Fibroblast of lung (primary cell): Measurements from ENCODE around the gene ADIPOR1. TPM values are rescaled to one million over a fixed set of nuclear protein-coding genes. Genes with fewer than 3 reads are reported as not detected.

Source experiments
- DNase-seq, 2 donors: peaks; one replicate each; pipeline versions ENCODE4 v3.0.0 to v3.0.0-alpha.2; 2010; ENCODE audit warnings: low read depth in 2 of 2
- H2AFZ ChIP-seq: 2 replicates; pipeline ENCODE4 v1.5.1; 2012; ENCODE audit warnings: low read length, control low read depth, inconsistent platforms
- H3K27ac ChIP-seq: 2 replicates; pipeline ENCODE4 v1.5.1; 2011; ENCODE audit warnings: low read length, control low read depth; ENCODE audit not compliant: insufficient read depth
- H3K27me3 ChIP-seq: 2 replicates; pipeline ENCODE4 v1.5.1; 2011; ENCODE audit warnings: mild to moderate bottlenecking, low read length; ENCODE audit not compliant: control insufficient read depth, insufficient read depth
- H3K36me3 ChIP-seq: 2 replicates; pipeline ENCODE4 v1.5.1; 2011; ENCODE audit warnings: low read length; ENCODE audit not compliant: control insufficient read depth, insufficient read depth
- H3K4me1 ChIP-seq: 2 replicates; pipeline ENCODE4 v1.5.1; 2011; ENCODE audit warnings: low read length; ENCODE audit not compliant: control insufficient read depth, insufficient read depth; ENCODE audit errors: extremely low read depth
- H3K4me2 ChIP-seq: 2 replicates; pipeline ENCODE4 v1.5.1; 2011; ENCODE audit warnings: low read length, control low read depth; ENCODE audit not compliant: insufficient read depth; ENCODE audit errors: extremely low read depth
- H3K4me3 ChIP-seq, 4 experiments: fragments of 200-600 bp in 1 of 4; sonication (generic) in 1 of 4; replicated peaks in 1 of 4; 2 replicates each; pipeline ENCODE4 v1.5.1; 2011 to 2016; ENCODE audit warnings: low read length in 4 of 4, low read depth in 3 of 4, mild to moderate bottlenecking in 3 of 4, control low read depth in 2 of 4, inconsistent platforms in 1 of 4, mixed read lengths in 1 of 4; ENCODE audit not compliant: insufficient read depth in 1 of 4; ENCODE audit errors: control extremely low read depth in 1 of 4
- H3K79me2 ChIP-seq: 2 replicates; pipeline ENCODE4 v1.5.1; 2012; ENCODE audit warnings: mild to moderate bottlenecking, low read length, inconsistent platforms; ENCODE audit not compliant: control insufficient read depth, insufficient read depth
- H3K9ac ChIP-seq: 2 replicates; pipeline ENCODE4 v1.5.1; 2011; ENCODE audit warnings: mild to moderate bottlenecking, low read length, control low read depth; ENCODE audit not compliant: insufficient read depth
- H3K9me3 ChIP-seq: 2 replicates; pipeline ENCODE4 v1.5.1; 2012; ENCODE audit warnings: low read depth, low read length; ENCODE audit not compliant: control insufficient read depth, insufficient read depth
- H4K20me1 ChIP-seq: 2 replicates; pipeline ENCODE4 v1.5.1; 2011; ENCODE audit warnings: low read length; ENCODE audit not compliant: control insufficient read depth, insufficient read depth; ENCODE audit errors: extremely low read depth
- EZH2 ChIP-seq: IDR thresholded peaks from 2 replicates; pipeline ENCODE4 v1.5.1; 2012; ENCODE audit warnings: low read length, control low read depth, mild to moderate bottlenecking; ENCODE audit errors: missing control alignments
- polyA plus RNA-seq, 2 donors: library from polyadenylated mRNA; depleted of rRNA in 1 of 2; stranded (reverse) in 1 of 2; unstranded in 1 of 2; fragments of >200 nt; gene quantifications; 2 replicates each; pipeline ENCODE4 v1.2.1, GENCODE V29; 2011 to 2012; ENCODE audit warnings: missing spikeins in 1 of 2
- total RNA-seq: library from RNA; depleted of rRNA; stranded (reverse); fragments of >200 nt; gene quantifications from 2 replicates; pipeline ENCODE4 v1.2.1, GENCODE V29; 2014
- TF ChIP-seq, protein P1 (sequence below), 2 donors: IDR thresholded peaks in 1 of 2; conservative IDR thresholded peaks in 1 of 2; 1 replicate in 1 of 2; 2 replicates in 1 of 2; pipeline ENCODE4 v1.5.1; 2011 to 2012; ENCODE audit warnings: low read length in 2 of 2, control low read depth in 1 of 2, inconsistent platforms in 1 of 2, low read depth in 1 of 2, mild to moderate bottlenecking in 1 of 2

ADIPOR1 gene
- total and polyA plus RNA-seq, 2 donors (not counting 1 experiment from before 2014, with no cell fraction given) = 81.7 to 116 TPM

DNA sequence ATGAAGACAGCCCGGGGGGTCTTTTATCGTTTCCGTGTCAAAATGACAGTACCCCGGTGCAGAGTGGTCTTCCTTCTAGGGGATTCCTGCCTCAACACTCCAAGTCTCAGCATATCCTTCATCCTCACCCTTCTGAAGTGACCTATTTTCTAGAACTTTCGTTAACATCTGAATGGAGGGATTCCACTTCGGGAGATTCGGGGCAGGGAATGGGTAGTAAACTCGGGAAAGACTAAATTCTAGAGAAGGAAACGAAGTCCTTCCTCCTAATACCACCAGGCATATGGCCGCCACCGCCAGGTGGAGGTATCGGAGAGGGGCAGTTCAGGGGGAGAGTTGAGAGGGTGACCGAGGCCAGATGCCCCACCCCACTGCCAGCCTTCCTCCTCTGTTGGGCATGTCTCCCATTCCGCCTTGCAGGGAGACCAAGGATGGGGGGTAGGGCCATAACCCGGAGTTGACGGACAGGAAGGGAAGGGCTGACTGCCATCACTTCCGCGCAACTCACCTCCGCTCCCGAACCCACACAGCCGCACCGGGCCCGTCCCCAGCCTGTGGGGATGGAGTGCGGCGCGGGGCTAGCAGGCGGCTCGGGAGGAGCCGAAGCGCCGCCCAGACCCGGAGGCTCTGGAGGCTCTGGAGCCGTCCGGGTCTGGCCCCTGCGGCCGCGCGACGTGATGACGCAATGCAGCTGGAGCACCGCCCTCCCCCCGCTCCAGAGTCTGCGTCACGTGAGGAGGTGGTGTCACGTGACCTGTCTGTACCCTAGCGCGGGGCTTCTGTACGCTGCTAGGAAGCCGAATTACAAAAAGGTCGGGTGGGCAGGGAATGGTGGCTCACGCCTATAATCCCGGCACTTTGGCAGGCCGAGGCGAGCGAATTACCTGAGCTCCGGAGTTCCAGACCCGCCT lies 31.3 kb downstream of the ADIPOR1 start, which contains the start of gene KLHL12:
KLHL12 (minus strand) TSS at position 654 of the 911 bp plus-strand sequence. CDS start 2,072 bp downstream, outside the sequence.
- H3K79me2 ChIP-seq = no peaks in the 10 kb centered on the region
- peak within 1 kb of the TSS; percentile 65 to 99 (median 90) for H3K4me3 ChIP-seq
- peak within 1 kb of the TSS; percentile 94 for H3K9ac ChIP-seq
- H3K27ac ChIP-seq = peak within 1 kb of the TSS; percentile 89
- no peak for TF ChIP-seq EZH2
- TF ChIP-seq, protein P1, sequence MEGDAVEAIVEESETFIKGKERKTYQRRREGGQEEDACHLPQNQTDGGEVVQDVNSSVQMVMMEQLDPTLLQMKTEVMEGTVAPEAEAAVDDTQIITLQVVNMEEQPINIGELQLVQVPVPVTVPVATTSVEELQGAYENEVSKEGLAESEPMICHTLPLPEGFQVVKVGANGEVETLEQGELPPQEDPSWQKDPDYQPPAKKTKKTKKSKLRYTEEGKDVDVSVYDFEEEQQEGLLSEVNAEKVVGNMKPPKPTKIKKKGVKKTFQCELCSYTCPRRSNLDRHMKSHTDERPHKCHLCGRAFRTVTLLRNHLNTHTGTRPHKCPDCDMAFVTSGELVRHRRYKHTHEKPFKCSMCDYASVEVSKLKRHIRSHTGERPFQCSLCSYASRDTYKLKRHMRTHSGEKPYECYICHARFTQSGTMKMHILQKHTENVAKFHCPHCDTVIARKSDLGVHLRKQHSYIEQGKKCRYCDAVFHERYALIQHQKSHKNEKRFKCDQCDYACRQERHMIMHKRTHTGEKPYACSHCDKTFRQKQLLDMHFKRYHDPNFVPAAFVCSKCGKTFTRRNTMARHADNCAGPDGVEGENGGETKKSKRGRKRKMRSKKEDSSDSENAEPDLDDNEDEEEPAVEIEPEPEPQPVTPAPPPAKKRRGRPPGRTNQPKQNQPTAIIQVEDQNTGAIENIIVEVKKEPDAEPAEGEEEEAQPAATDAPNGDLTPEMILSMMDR (conservative IDR thresholded peaks at IDR 0.05 in 1 of 2, IDR thresholded peaks at IDR 0.05 in 1 of 2; ENCODE audit: low read depth in 1 of 2, low read length in 2 of 2) = peak; percentile 51 to 52
- peaks cover 3% of the 10 kb centered on the region for H3K4me1 ChIP-seq
- H4K20me1 ChIP-seq = no peaks in the 10 kb centered on the region
- peaks cover 1% of the 10 kb centered on the region for H3K36me3 ChIP-seq
- peak within 1 kb of the TSS; percentile 82 for H3K4me2 ChIP-seq
- peak; percentile 95 to 97 for DNase-seq
- H3K27me3 ChIP-seq = no peaks in the 10 kb centered on the region
- H2AFZ ChIP-seq = peak within 1 kb of the TSS; percentile 93
- no peaks in the 10 kb centered on the region for H3K9me3 ChIP-seq

DNA sequence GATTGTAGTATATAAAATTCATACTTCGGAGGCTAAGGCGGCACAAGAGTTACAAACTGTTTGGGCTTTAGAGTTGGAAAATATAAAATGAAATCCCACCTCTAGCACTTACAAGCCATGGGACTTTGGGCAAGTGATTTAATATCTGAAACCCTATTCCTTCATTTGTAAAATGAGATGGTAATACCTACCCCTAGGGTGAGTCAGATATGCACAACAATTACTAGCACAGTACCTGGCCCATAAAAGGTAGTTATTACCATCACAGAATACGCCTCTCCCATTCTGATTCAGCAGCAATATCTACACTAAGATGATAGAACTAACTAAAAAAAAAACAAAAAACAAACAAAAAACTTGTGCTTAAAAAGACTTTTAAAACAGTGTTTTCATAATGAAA lies 34.6 kb downstream of the ADIPOR1 start:
- Histone ChIP-seq H3K9me3 (no peaks in the 10 kb centered on the region), H3K9ac (no peak overlapping the region), H3K27me3 (no peaks in the 10 kb centered on the region), H3K4me1 (peaks cover 3% of the 10 kb centered on the region), H3K27ac (no peak overlapping the region), H3K79me2 (no peaks in the 10 kb centered on the region), H2AFZ (no peak overlapping the region), H4K20me1 (no peaks in the 10 kb centered on the region), H3K4me3 (no peak overlapping the region), H3K36me3 (peaks cover 1% of the 10 kb centered on the region), H3K4me2 (no peak overlapping the region)
- no peak for DNase-seq
- TF ChIP-seq EZH2 = no peak
- TF ChIP-seq, protein P1 (conservative IDR thresholded peaks at IDR 0.05 in 1 of 2, IDR thresholded peaks at IDR 0.05 in 1 of 2; ENCODE audit: low read depth in 1 of 2, low read length in 2 of 2) = no peak

DNA sequence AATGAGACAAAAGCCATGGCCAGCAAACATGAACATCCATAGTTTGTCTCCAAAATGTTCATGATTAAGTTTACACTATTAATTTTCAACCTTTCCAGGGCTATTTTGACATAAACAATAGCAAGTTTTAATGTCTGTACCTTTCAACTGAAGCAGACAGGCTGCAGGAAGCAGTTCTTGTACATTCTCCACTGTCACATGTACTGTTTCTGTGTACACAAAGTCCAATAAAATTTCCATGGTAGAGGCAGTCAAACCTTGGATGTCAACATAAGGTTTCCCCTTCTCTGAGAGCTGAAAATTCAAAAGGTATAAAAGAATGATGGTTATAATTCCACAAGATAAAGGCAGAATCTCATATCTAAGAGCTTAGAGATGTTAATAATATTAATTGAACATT lies 38.5 kb downstream of the ADIPOR1 start:
- no peak overlapping the region for H3K4me3 ChIP-seq
- no peaks in the 10 kb centered on the region for H3K79me2 ChIP-seq
- H3K27me3 ChIP-seq = no peaks in the 10 kb centered on the region
- H3K9me3 ChIP-seq = no peaks in the 10 kb centered on the region
- H3K27ac ChIP-seq = no peak overlapping the region
- no peak overlapping the region for H2AFZ ChIP-seq
- peaks cover 3% of the 10 kb centered on the region for H3K4me1 ChIP-seq
- H3K36me3 ChIP-seq = peaks cover 1% of the 10 kb centered on the region
- H3K9ac ChIP-seq = no peak overlapping the region
- no peak overlapping the region for H3K4me2 ChIP-seq
- TF ChIP-seq EZH2 = no peak
- TF ChIP-seq, protein P1 (conservative IDR thresholded peaks at IDR 0.05 in 1 of 2, IDR thresholded peaks at IDR 0.05 in 1 of 2; ENCODE audit: low read depth in 1 of 2, low read length in 2 of 2) = no peak
- H4K20me1 ChIP-seq = no peaks in the 10 kb centered on the region
- no peak for DNase-seq
